ENCODE data around the gene ACP4. TPM values are rescaled to one million over a fixed set of nuclear protein-coding genes. Genes with fewer than 3 reads are reported as not detected.
"Not testable (repeated sequence)": the region's sequence is repeated elsewhere in the genome, so short reads cannot be mapped to it uniquely, and the experiment has no call there.

ACP4 gene
- not detected for polyA plus RNA-seq

GRCh38 chr19:50790396-50790795 lies at the start of gene ACP4:
Gene ACP4 (plus strand): TSS chr19:50790415. CDS start chr19:50790415, 0 bp downstream.
- Histone ChIP-seq H3K4me1 (ENCODE audit: control insufficient read depth in 2 of 2, insufficient read depth in 2 of 2, low read length in 1 of 2) (peaks cover 0 to 5% of the 10 kb centered on the region in 2 donors), H3K9me3 (ENCODE audit: control insufficient read depth in 2 of 2, insufficient read depth in 1 of 2, low read depth in 1 of 2, low read length in 1 of 2) (no peaks in the 10 kb centered on the region), H3K27me3 (ENCODE audit: control insufficient read depth in 1 of 2, insufficient read depth in 2 of 2, low read length in 2 of 2) (no peaks in the 10 kb centered on the region), H3K27ac (ENCODE audit: low read depth in 2 of 2, low read length in 1 of 2) (no peak within 1 kb of the TSS), H3K4me3 (ENCODE audit: low read depth in 1 of 2, low read length in 2 of 2) (no peak within 1 kb of the TSS), H3K36me3 (ENCODE audit: control insufficient read depth in 2 of 2, insufficient read depth in 2 of 2, low read length in 1 of 2) (no peaks in the 10 kb centered on the region)
- 83 to 84% methylated on average over 14 to 15 of the region's 15 CpGs for WGBS, 2 donors

GRCh38 chr19:50741179-50741933 lies 48.9 kb upstream of the ACP4 start:
- no peaks in the 10 kb centered on the region for H3K9me3 ChIP-seq (ENCODE audit: control insufficient read depth in 2 of 2, insufficient read depth in 1 of 2, low read depth in 1 of 2, low read length in 1 of 2)
- H3K4me1 ChIP-seq (ENCODE audit: control insufficient read depth in 2 of 2, insufficient read depth in 2 of 2, low read length in 1 of 2): no peaks in the 10 kb centered on the region
- H3K27ac ChIP-seq (ENCODE audit: low read depth in 2 of 2, low read length in 1 of 2): no peak overlapping the region
- no peaks in the 10 kb centered on the region for H3K27me3 ChIP-seq (ENCODE audit: control insufficient read depth in 1 of 2, insufficient read depth in 2 of 2, low read length in 2 of 2)
- H3K36me3 ChIP-seq (ENCODE audit: control insufficient read depth in 2 of 2, insufficient read depth in 2 of 2, low read length in 1 of 2): no peaks in the 10 kb centered on the region
- no peak overlapping the region for H3K4me3 ChIP-seq (ENCODE audit: low read depth in 1 of 2, low read length in 2 of 2)
- 65 to 68% methylated on average over 18 of the region's 18 CpGs for WGBS, 2 donors

- Histone ChIP-seq H3K4me3 (ENCODE audit: low read depth in 1 of 2, low read length in 2 of 2) (no peak overlapping the region), H3K9me3 (ENCODE audit: control insufficient read depth in 2 of 2, insufficient read depth in 1 of 2, low read depth in 1 of 2, low read length in 1 of 2) (no peaks in the 10 kb centered on the region), H3K36me3 (ENCODE audit: control insufficient read depth in 2 of 2, insufficient read depth in 2 of 2, low read length in 1 of 2) (no peaks in the 10 kb centered on the region), H3K4me1 (ENCODE audit: control insufficient read depth in 2 of 2, insufficient read depth in 2 of 2, low read length in 1 of 2) (no peaks in the 10 kb centered on the region), H3K27me3 (ENCODE audit: control insufficient read depth in 1 of 2, insufficient read depth in 2 of 2, low read length in 2 of 2) (no peaks in the 10 kb centered on the region), H3K27ac (ENCODE audit: low read depth in 2 of 2, low read length in 1 of 2) (no peak overlapping the region)
- 81 to 84% methylated on average over 6 of the region's 6 CpGs for WGBS, 2 donors
These were observed 46.7 kb upstream of the ACP4 start for GRCh38 chr19:50743537-50743936.

- H3K27ac ChIP-seq (ENCODE audit: low read depth in 2 of 2, low read length in 1 of 2): no peak overlapping the region
- WGBS, 2 donors: 69 to 73% methylated on average over 10 of the region's 10 CpGs
- no peaks in the 10 kb centered on the region for H3K36me3 ChIP-seq (ENCODE audit: control insufficient read depth in 2 of 2, insufficient read depth in 2 of 2, low read length in 1 of 2)
- no peak overlapping the region for H3K4me3 ChIP-seq (ENCODE audit: low read depth in 1 of 2, low read length in 2 of 2)
- no peaks in the 10 kb centered on the region for H3K9me3 ChIP-seq (ENCODE audit: control insufficient read depth in 2 of 2, insufficient read depth in 1 of 2, low read depth in 1 of 2, low read length in 1 of 2)
- H3K27me3 ChIP-seq (ENCODE audit: control insufficient read depth in 1 of 2, insufficient read depth in 2 of 2, low read length in 2 of 2): no peaks in the 10 kb centered on the region
- H3K4me1 ChIP-seq (ENCODE audit: control insufficient read depth in 2 of 2, insufficient read depth in 2 of 2, low read length in 1 of 2): no peaks in the 10 kb centered on the region
These were observed 45.0 kb upstream of the ACP4 start for GRCh38 chr19:50745221-50745620.

GRCh38 chr19:50747141-50747540 lies 43.1 kb upstream of the ACP4 start:
- H3K9me3 ChIP-seq (ENCODE audit: control insufficient read depth in 2 of 2, insufficient read depth in 1 of 2, low read depth in 1 of 2, low read length in 1 of 2); H3K27me3 ChIP-seq (ENCODE audit: control insufficient read depth in 1 of 2, insufficient read depth in 2 of 2, low read length in 2 of 2); H3K27ac ChIP-seq (ENCODE audit: low read depth in 2 of 2, low read length in 1 of 2); H3K36me3 ChIP-seq (ENCODE audit: control insufficient read depth in 2 of 2, insufficient read depth in 2 of 2, low read length in 1 of 2); H3K4me1 ChIP-seq (ENCODE audit: control insufficient read depth in 2 of 2, insufficient read depth in 2 of 2, low read length in 1 of 2); H3K4me3 ChIP-seq (ENCODE audit: low read depth in 1 of 2, low read length in 2 of 2): not testable (repeated sequence)
- 85 to 88% methylated on average over 14 of the region's 14 CpGs for WGBS, 2 donors

GRCh38 chr19:50749490-50749889 lies 40.7 kb upstream of the ACP4 start:
- no peak overlapping the region for H3K27ac ChIP-seq (ENCODE audit: low read depth in 2 of 2, low read length in 1 of 2)
- H3K4me3 ChIP-seq (ENCODE audit: low read depth in 1 of 2, low read length in 2 of 2): no peak overlapping the region
- H3K36me3 ChIP-seq (ENCODE audit: control insufficient read depth in 2 of 2, insufficient read depth in 2 of 2, low read length in 1 of 2): no peaks in the 10 kb centered on the region
- H3K4me1 ChIP-seq (ENCODE audit: control insufficient read depth in 2 of 2, insufficient read depth in 2 of 2, low read length in 1 of 2): no peaks in the 10 kb centered on the region
- WGBS, 2 donors: 55 to 62% methylated on average over 6 of the region's 6 CpGs
- H3K9me3 ChIP-seq (ENCODE audit: control insufficient read depth in 2 of 2, insufficient read depth in 1 of 2, low read depth in 1 of 2, low read length in 1 of 2): no peaks in the 10 kb centered on the region
- H3K27me3 ChIP-seq (ENCODE audit: control insufficient read depth in 1 of 2, insufficient read depth in 2 of 2, low read length in 2 of 2): no peaks in the 10 kb centered on the region

GRCh38 chr19:50750010-50750409 lies 40.2 kb upstream of the ACP4 start:
- Histone ChIP-seq H3K4me1 (ENCODE audit: control insufficient read depth in 2 of 2, insufficient read depth in 2 of 2, low read length in 1 of 2) (no peaks in the 10 kb centered on the region), H3K27me3 (ENCODE audit: control insufficient read depth in 1 of 2, insufficient read depth in 2 of 2, low read length in 2 of 2) (no peaks in the 10 kb centered on the region), H3K36me3 (ENCODE audit: control insufficient read depth in 2 of 2, insufficient read depth in 2 of 2, low read length in 1 of 2) (no peaks in the 10 kb centered on the region), H3K9me3 (ENCODE audit: control insufficient read depth in 2 of 2, insufficient read depth in 1 of 2, low read depth in 1 of 2, low read length in 1 of 2) (no peaks in the 10 kb centered on the region), H3K4me3 (ENCODE audit: low read depth in 1 of 2, low read length in 2 of 2) (no peak overlapping the region), H3K27ac (ENCODE audit: low read depth in 2 of 2, low read length in 1 of 2) (no peak overlapping the region)
- 48 to 51% methylated on average over 15 of the region's 15 CpGs for WGBS, 2 donors

GRCh38 chr19:50753879-50754278 lies 36.3 kb upstream of the ACP4 start:
- Histone ChIP-seq H3K9me3 (ENCODE audit: control insufficient read depth in 2 of 2, insufficient read depth in 1 of 2, low read depth in 1 of 2, low read length in 1 of 2) (no peaks in the 10 kb centered on the region), H3K27ac (ENCODE audit: low read depth in 2 of 2, low read length in 1 of 2) (no peak overlapping the region), H3K4me3 (ENCODE audit: low read depth in 1 of 2, low read length in 2 of 2) (no peak overlapping the region), H3K36me3 (ENCODE audit: control insufficient read depth in 2 of 2, insufficient read depth in 2 of 2, low read length in 1 of 2) (no peaks in the 10 kb centered on the region), H3K27me3 (ENCODE audit: control insufficient read depth in 1 of 2, insufficient read depth in 2 of 2, low read length in 2 of 2) (no peaks in the 10 kb centered on the region), H3K4me1 (ENCODE audit: control insufficient read depth in 2 of 2, insufficient read depth in 2 of 2, low read length in 1 of 2) (no peaks in the 10 kb centered on the region)
- 77 to 82% methylated on average over 4 of the region's 4 CpGs for WGBS, 2 donors

- not testable (repeated sequence) for H3K9me3 ChIP-seq (ENCODE audit: control insufficient read depth in 2 of 2, insufficient read depth in 1 of 2, low read depth in 1 of 2, low read length in 1 of 2); H3K4me1 ChIP-seq (ENCODE audit: control insufficient read depth in 2 of 2, insufficient read depth in 2 of 2, low read length in 1 of 2); H3K4me3 ChIP-seq (ENCODE audit: low read depth in 1 of 2, low read length in 2 of 2); H3K36me3 ChIP-seq (ENCODE audit: control insufficient read depth in 2 of 2, insufficient read depth in 2 of 2, low read length in 1 of 2); H3K27ac ChIP-seq (ENCODE audit: low read depth in 2 of 2, low read length in 1 of 2); H3K27me3 ChIP-seq (ENCODE audit: control insufficient read depth in 1 of 2, insufficient read depth in 2 of 2, low read length in 2 of 2)
- WGBS, 2 donors: 68 to 69% methylated on average over 8 of the region's 8 CpGs
These were observed 34.0 kb upstream of the ACP4 start for GRCh38 chr19:50756244-50756643.

- 93% methylated on average over 3 of the region's 3 CpGs for WGBS, 2 donors
- H3K9me3 ChIP-seq (ENCODE audit: control insufficient read depth in 2 of 2, insufficient read depth in 1 of 2, low read depth in 1 of 2, low read length in 1 of 2); H3K4me1 ChIP-seq (ENCODE audit: control insufficient read depth in 2 of 2, insufficient read depth in 2 of 2, low read length in 1 of 2); H3K4me3 ChIP-seq (ENCODE audit: low read depth in 1 of 2, low read length in 2 of 2); H3K27ac ChIP-seq (ENCODE audit: low read depth in 2 of 2, low read length in 1 of 2); H3K27me3 ChIP-seq (ENCODE audit: control insufficient read depth in 1 of 2, insufficient read depth in 2 of 2, low read length in 2 of 2); H3K36me3 ChIP-seq (ENCODE audit: control insufficient read depth in 2 of 2, insufficient read depth in 2 of 2, low read length in 1 of 2): not testable (repeated sequence)
These were observed 32.6 kb upstream of the ACP4 start for GRCh38 chr19:50757624-50758023.
